GM12892 (cell line): ENCODE results near the gene PIM3.

Source experiments
- POLR2A ChIP-seq: IDR thresholded peaks from 2 replicates; pipeline ENCODE4 v1.6.1; 2011; ENCODE audit warnings: low read depth, low read length, control low read depth
- POLR2AphosphoS5 ChIP-seq: IDR thresholded peaks from 2 replicates; pipeline ENCODE4 v1.6.1; 2011; ENCODE audit warnings: low read depth, low read length, control low read depth

- no peak for TF ChIP-seq POLR2A
- TF ChIP-seq POLR2AphosphoS5, result no peak
Measured at GRCh38 chr22:49929211-49929979, 31.2 kb upstream of the PIM3 start.
